H1 (cell line): ENCODE data around the gene GPR180. TPM values are rescaled to one million over a fixed set of nuclear protein-coding genes. Genes with fewer than 3 reads are reported as not detected.

ENCODE experiments used
- CTCF ChIA-PET: fragments of 300-600 bp; sonication (Branson Sonifier 250); formaldehyde crosslinking; loops from one replicate; lab custom pipeline; 2021; ENCODE audit not compliant: partially characterized antibody; lab: Charles Lee
- POLR2A ChIA-PET: fragments of 300-600 bp; sonication (Branson Sonifier 250); formaldehyde crosslinking; loops from one replicate; lab custom pipeline; 2021; ENCODE audit warnings: inconsistent platforms; ENCODE audit not compliant: partially characterized antibody; lab: Charles Lee
- DNase-seq, 2 experiments: peaks; one replicate each; pipeline versions ENCODE4 v3.0.0 to v3.0.0-alpha.2; 2010 to 2022; ENCODE audit warnings: low spot score in 2 of 2, low read depth in 1 of 2, mixed read lengths in 1 of 2
- FAIRE-seq: peaks from 2 replicates; lab custom pipeline; 2011; peaks lifted over from hg19 to GRCh38; lab: Jason Lieb, UNC
- H2AFZ ChIP-seq: 2 replicates; pipeline ENCODE4 v1.8.1; 2012; ENCODE audit warnings: low read length, inconsistent platforms
- H2AK5ac ChIP-seq: 2 replicates; pipeline ENCODE4 v1.6.1; 2013; ENCODE audit warnings: low read depth, low read length
- H2BK120ac ChIP-seq: replicated peaks from 2 replicates; pipeline ENCODE3; 2013; ENCODE audit warnings: low read depth, low read length, inconsistent platforms
- H2BK12ac ChIP-seq: 2 replicates; pipeline ENCODE4 v1.6.1; 2013; ENCODE audit warnings: low read depth, low read length
- H2BK15ac ChIP-seq: 2 replicates; pipeline ENCODE4 v1.6.1; 2013; ENCODE audit warnings: low read length
- H2BK20ac ChIP-seq: 2 replicates; pipeline ENCODE4 v1.6.1; 2013; ENCODE audit warnings: low read length
- H2BK5ac ChIP-seq: 2 replicates; pipeline ENCODE4 v1.6.1; 2013; ENCODE audit warnings: low read depth, low read length
- H3K14ac ChIP-seq: 2 replicates; pipeline ENCODE4 v1.6.1; 2013; ENCODE audit warnings: inconsistent platforms; ENCODE audit not compliant: insufficient read length
- H3K18ac ChIP-seq: 2 replicates; pipeline ENCODE4 v1.6.1; 2013; ENCODE audit warnings: low read length; ENCODE audit errors: extremely low read depth
- H3K23ac ChIP-seq: 2 replicates; pipeline ENCODE4 v1.6.1; 2013; ENCODE audit warnings: inconsistent platforms; ENCODE audit not compliant: insufficient read length
- H3K23me2 ChIP-seq: 2 replicates; pipeline ENCODE4 v1.6.1; 2013; ENCODE audit warnings: low read depth, low read length
- H3K27ac ChIP-seq: 2 replicates; pipeline ENCODE4 v1.6.1; 2011; ENCODE audit warnings: low read depth, low read length, inconsistent platforms
- H3K27me3 ChIP-seq, 4 experiments: replicated peaks in 1 of 4; 1 replicate in 1 of 4; 2 replicates in 3 of 4; pipeline versions ENCODE4 v1.6.1 to v1.8.1; 2011 to 2013; ENCODE audit warnings: low read length in 3 of 4, mild to moderate bottlenecking in 3 of 4, inconsistent platforms in 2 of 4, mixed read lengths in 2 of 4, moderate library complexity in 1 of 4; ENCODE audit not compliant: control insufficient read depth in 3 of 4, insufficient read depth in 3 of 4; ENCODE audit errors: extremely low read depth in 1 of 4
- H3K36me3 ChIP-seq, 4 experiments: 2 replicates each; pipeline versions ENCODE4 v1.6.1 to v1.8.1; 2011 to 2013; ENCODE audit warnings: mild to moderate bottlenecking in 4 of 4, low read length in 3 of 4, moderate library complexity in 2 of 4, control low read depth in 1 of 4, inconsistent platforms in 1 of 4; ENCODE audit not compliant: insufficient read depth in 4 of 4, control insufficient read depth in 2 of 4
- H3K4ac ChIP-seq: replicated peaks from 2 replicates; pipeline ENCODE3; 2013; ENCODE audit warnings: low read length, low read depth, mixed read lengths, inconsistent platforms; ENCODE audit not compliant: insufficient read length
- H3K4me1 ChIP-seq, 4 experiments: replicated peaks in 1 of 4; 1 replicate in 1 of 4; 2 replicates in 3 of 4; pipeline versions ENCODE4 v1.6.1 to v1.8.1; 2011 to 2013; ENCODE audit warnings: low read length in 3 of 4, inconsistent platforms in 2 of 4, mixed read lengths in 1 of 4; ENCODE audit not compliant: insufficient read depth in 4 of 4, control insufficient read depth in 3 of 4
- H3K4me2 ChIP-seq, 2 experiments: 2 replicates each; pipeline versions ENCODE4 v1.6.1 to v1.8.1; 2011 to 2013; ENCODE audit warnings: low read depth in 2 of 2, low read length in 2 of 2, control low read depth in 1 of 2, inconsistent platforms in 1 of 2, mild to moderate bottlenecking in 1 of 2; ENCODE audit not compliant: insufficient read depth in 1 of 2
- H3K4me3 ChIP-seq, 4 experiments: fragments of 200-600, 300-600 bp in 1 of 4; sonication (generic), shearing (Covaris generic), sonication (Bioruptor Twin) in 1 of 4; 2 replicates each; pipeline versions ENCODE4 v1.5.1 to v1.8.1; 2011 to 2016; ENCODE audit warnings: low read length in 4 of 4, low read depth in 3 of 4, control low read depth in 2 of 4, inconsistent platforms in 2 of 4, mild to moderate bottlenecking in 2 of 4, mixed read lengths in 1 of 4, moderate library complexity in 1 of 4; ENCODE audit not compliant: insufficient read depth in 2 of 4; ENCODE audit errors: extremely low read depth in 1 of 4
- H3K56ac ChIP-seq: replicated peaks from 2 replicates; pipeline ENCODE3; 2013; ENCODE audit warnings: low read depth, mild to moderate bottlenecking, mixed read lengths, low read length, inconsistent platforms; ENCODE audit not compliant: insufficient read length
- H3K79me1 ChIP-seq: 2 replicates; pipeline ENCODE4 v1.6.1; 2013; ENCODE audit warnings: low read depth, low read length, control low read depth
- H3K79me2 ChIP-seq, 2 experiments: 2 replicates each; pipeline versions ENCODE4 v1.6.1 to v1.8.1; 2012 to 2013; ENCODE audit warnings: low read length in 2 of 2, mild to moderate bottlenecking in 2 of 2, inconsistent platforms in 1 of 2; ENCODE audit not compliant: insufficient read depth in 2 of 2, control insufficient read depth in 1 of 2
- H3K9ac ChIP-seq, 4 experiments: replicated peaks in 1 of 4; 1 replicate in 1 of 4; 2 replicates in 3 of 4; pipeline versions ENCODE4 v1.6.1 to v1.8.1; 2011 to 2013; ENCODE audit warnings: low read depth in 3 of 4, low read length in 3 of 4, control low read depth in 2 of 4, mild to moderate bottlenecking in 2 of 4, moderate library complexity in 2 of 4, inconsistent platforms in 1 of 4; ENCODE audit errors: extremely low read depth in 1 of 4
- H3K9me3 ChIP-seq, 2 experiments: 2 replicates each; pipeline versions ENCODE4 v1.6.1 to v1.8.1; 2012 to 2013; ENCODE audit warnings: mild to moderate bottlenecking in 2 of 2, moderate library complexity in 2 of 2, control low read depth in 1 of 2, inconsistent platforms in 1 of 2, low read depth in 1 of 2, low read length in 1 of 2, mixed read lengths in 1 of 2; ENCODE audit not compliant: insufficient read depth in 2 of 2
- H4K20me1 ChIP-seq, 2 experiments: replicated peaks in 1 of 2; 2 replicates each; pipeline versions ENCODE3 to v1.8.1; 2011 to 2013; ENCODE audit warnings: inconsistent platforms in 2 of 2, low read length in 2 of 2, mild to moderate bottlenecking in 1 of 2; ENCODE audit not compliant: insufficient read depth in 2 of 2, control insufficient read depth in 1 of 2
- H4K5ac ChIP-seq: 2 replicates; pipeline ENCODE4 v1.6.1; 2013; ENCODE audit warnings: low read length, low read depth, mixed read lengths, inconsistent platforms; ENCODE audit not compliant: insufficient read length
- H4K8ac ChIP-seq: 2 replicates; pipeline ENCODE4 v1.8.0; 2013; ENCODE audit warnings: mild to moderate bottlenecking, moderate library complexity, low read length, inconsistent platforms; ENCODE audit not compliant: insufficient read depth; ENCODE audit errors: extremely low read depth
- H4K91ac ChIP-seq: replicated peaks from 2 replicates; pipeline ENCODE3; 2013; ENCODE audit warnings: low read length, mixed read lengths, inconsistent platforms; ENCODE audit not compliant: insufficient read length
- BCL11A ChIP-seq, 2 experiments: IDR thresholded peaks; one replicate each; pipeline ENCODE4 v1.6.1; 2011; ENCODE audit warnings: low read depth in 2 of 2, low read length in 2 of 2, mild to moderate bottlenecking in 2 of 2
- RNF2 ChIP-seq: fragments of 200-900, 300-1000 bp; sonication (generic); IDR thresholded peaks from 2 replicates; pipeline ENCODE4 v1.7.1; 2016; ENCODE audit warnings: borderline replicate concordance, low read depth, mild to moderate bottlenecking, antibody characterized with exemption, low read length; ENCODE audit not compliant: poor library complexity, severe bottlenecking; ENCODE audit errors: missing control alignments
- TAF7 ChIP-seq: optimal IDR thresholded peaks from 2 replicates; pipeline ENCODE3; 2011; ENCODE audit warnings: low read depth, mild to moderate bottlenecking, inconsistent platforms, low read length, moderate library complexity, borderline replicate concordance
- WGBS, 2 experiments: shearing (Covaris generic) in 1 of 2; methylation state at CpG; one replicate each; pipeline versions ENCODE4 v1.1.6 to v1.1.7; 2013 to 2015; ENCODE audit warnings: low lambda C conversion rate in 2 of 2, mixed read lengths in 2 of 2, inconsistent platforms in 1 of 2, low coverage in 1 of 2, missing lambda C conversion rate in 1 of 2; ENCODE audit not compliant: insufficient replicate concordance in 2 of 2, insufficient coverage in 1 of 2, insufficient read length in 1 of 2; ENCODE audit errors: extremely low coverage in 1 of 2, missing lambda C conversion rate in 1 of 2; 5-methylcytosine and 5-hydroxymethylcytosine counted together
- polyA plus RNA-seq, 7 experiments: library from polyadenylated mRNA; depleted of rRNA in 3 of 7; stranded (reverse) in 5 of 7; unstranded in 2 of 7; fragments of >200 nt in 5 of 7; fragments of 200-250 nt in 2 of 7; gene quantifications; 1 replicate in 5 of 7; 2 replicates in 1 of 7; 4 replicates in 1 of 7; pipeline versions ENCODE4 v1.2.1 to v1.2.3, GENCODE V29; 2011 to 2013; ENCODE audit warnings: missing spikeins in 2 of 7, mixed read lengths in 2 of 7
- total RNA-seq: library from RNA; stranded (reverse); fragmentation: NEBNext Ultra II Directional; extraction: Animal tissue kit (Norgen Biotek cat#: 25700); gene quantifications from 2 replicates; pipeline ENCODE4 v1.2.1, GENCODE V29; 2021

The GPR180 gene
- total and polyA plus RNA-seq, 2 of the 8 experiments (the other 6 are each of a cell fraction or from before 2014, with no cell fraction given), result 1.8 to 4.8 TPM

- peaks cover 0 to 4% (median 0%) of the 10 kb centered on the region in 4 experiments; a peak in 1 of 7 replicates for H3K27me3 ChIP-seq
- DNase-seq (no peak), FAIRE-seq (no peak)
- peak overlapping the region; percentile 90 for H3K4ac ChIP-seq
- 18% methylated on average over 16 of the region's 16 CpGs; no CpG with 5 or more reads in 1 of the 2 experiments for WGBS, 2 experiments
- no peak overlapping the region for H2BK120ac ChIP-seq
- peak overlapping the region; percentile 83 to 93 for H3K4me2 ChIP-seq
- CTCF ChIA-PET, result interaction anchor here (0.7 to 1.5 kb wide), 4 partner anchors 9 to 161 kb away, joined by 3 to 4 read pairs (median 4); no protein-coding TSS in a partner anchor
- peak overlapping the region; percentile 68 for H3K27ac ChIP-seq
- H3K4me3 ChIP-seq, result peak overlapping the region; percentile 70 to 95 (median 82)
- peaks cover 6 to 24% of the 10 kb centered on the region in 2 experiments; a peak in 3 of 4 replicates for H3K79me2 ChIP-seq
- peak overlapping the region; percentile 62 for H3K56ac ChIP-seq
- no peak overlapping the region for H4K5ac ChIP-seq
- peak overlapping the region; percentile 86 for H2AFZ ChIP-seq
- H2AK5ac ChIP-seq, result peak overlapping the region; percentile 25; the same call in 1 of the 2 replicates
- H2BK5ac ChIP-seq, result peak overlapping the region; percentile 88
- H2BK15ac ChIP-seq, result no peak overlapping the region
- TF ChIP-seq BCL11A (IDR thresholded peaks at IDR 0.05; ENCODE audit: low read depth in 2 of 2, low read length in 2 of 2) (no peak), TAF7 (no peak), RNF2 (no peak)
- peak overlapping the region; percentile 73 to 86 (median 80) for H3K9ac ChIP-seq
- H4K8ac ChIP-seq, result peak overlapping the region; percentile 54; the same call in 1 of the 2 replicates
- H2BK12ac ChIP-seq, result no peak overlapping the region
- peaks cover 3 to 29% (median 10%) of the 10 kb centered on the region in 4 experiments; a peak in 6 of 8 replicates for H3K36me3 ChIP-seq
- no peak overlapping the region for H2BK20ac ChIP-seq
- peaks cover 0 to 8% (median 6%) of the 10 kb centered on the region in 4 experiments; a peak in 3 of 7 replicates for H3K4me1 ChIP-seq
- H3K14ac ChIP-seq, result no peak overlapping the region
- peaks cover 0 to under 1% of the 10 kb centered on the region in 2 experiments; a peak in 1 of 4 replicates for H3K9me3 ChIP-seq
- peak overlapping the region; percentile 48 for H3K18ac ChIP-seq
- no peak overlapping the region for H3K23ac ChIP-seq
- POLR2A ChIA-PET, result interaction anchor here (0.7 to 2.0 kb wide), 3 partner anchors 9 to 46 kb away, joined by 3 to 9 read pairs (median 6); no protein-coding TSS in a partner anchor
- H3K79me1 ChIP-seq, result peaks cover 5% of the 10 kb centered on the region; the same call in 1 of the 2 replicates
- peak overlapping the region; percentile 75 for H4K91ac ChIP-seq
- peaks cover 8% of the 10 kb centered on the region for H3K23me2 ChIP-seq
- no peaks in the 10 kb centered on the region for H4K20me1 ChIP-seq
Measured at GRCh38 chr13:94595001-94595949, 6.4 kb upstream of the GPR180 start.
